ENCODE measurements around the gene AMPD3. TPM values are rescaled to one million over a fixed set of nuclear protein-coding genes. Genes with fewer than 3 reads are reported as not detected.
A peak's percentile ranks its signal among the peaks of the same experiment; 100 is the strongest.

The AMPD3 gene
- total RNA-seq, 1 experiment from 2014 or later, result 12.5 TPM

- no TSS peak for BruUV-seq (replicated peaks)
Observed at GRCh38 chr11:10539339-10539738, 84.3 kb downstream of the AMPD3 start.

GRCh38 chr11:10540546-10540914, 85.5 kb downstream of the AMPD3 start:
- peaks cover 21% of the 10 kb centered on the region for H3K4me1 ChIP-seq (ENCODE audit: control insufficient read depth, insufficient read depth, low read length)
- DNase-seq (ENCODE audit: low read depth, low spot score) (no peak), ATAC-seq (peak; percentile 71)
- CTCF ChIA-PET, result interaction anchor here (0.5 to 1.5 kb wide), 6 partner anchors 17 to 236 kb away, joined by 3 to 7 read pairs (median 4); partner anchors contain the start of genes ADM and AMPD3
- BruUV-seq (replicated peaks), result no TSS peak
- POLR2A ChIA-PET, result interaction anchor here (0.6 to 1.1 kb wide), 3 partner anchors 51 to 575 kb away, joined by 3 to 5 read pairs (median 4); no protein-coding TSS in a partner anchor
- H3K36me3 ChIP-seq (ENCODE audit: control insufficient read depth, insufficient read depth, low read length), result no peaks in the 10 kb centered on the region
- peak overlapping the region; percentile 81 for H3K27ac ChIP-seq (ENCODE audit: low read length)
- in situ Hi-C loops (cut with HindIII; ENCODE audit: low pct_unique_long_range_greater_than_20kb, low sequenced_read_pairs), result no loop called here
- H3K4me3 ChIP-seq (ENCODE audit: low read depth in 2 of 2, low read length in 2 of 2), result peak overlapping the region; percentile 76 to 88
- intact Hi-C loops (cut with micrococcal nuclease; ENCODE audit: unreplicated experiment), result loop anchor here (10.0 kb wide), 1 partner anchor 136 kb away; no protein-coding TSS in a partner anchor
- H3K27me3 ChIP-seq (ENCODE audit: control insufficient read depth, insufficient read depth, low read length), result no peaks in the 10 kb centered on the region
- TF ChIP-seq CTCF (IDR thresholded peaks at IDR 0.05) (no peak), REST (IDR thresholded peaks at IDR 0.05; ENCODE audit: insufficient read depth in 1 of 2, low read depth in 2 of 2, low read length in 1 of 2) (no peak), TCF7L2 (IDR thresholded peaks at IDR 0.05; ENCODE audit: low read depth, low read length) (no peak), POLR2AphosphoS5 (IDR thresholded peaks at IDR 0.05; ENCODE audit: low read depth, low read length) (no peak), SIN3A (IDR thresholded peaks at IDR 0.05; ENCODE audit: borderline replicate concordance, insufficient read depth, low read depth, low read length) (no peak)
- H3K9me3 ChIP-seq (ENCODE audit: control insufficient read depth, insufficient read depth, low read depth, low read length), result peaks cover 9% of the 10 kb centered on the region; the same call in 1 of the 2 replicates

More at GRCh38 chr11:10539339-10539738, 84.3 kb downstream of the AMPD3 start:
- POLR2A ChIA-PET, result no interaction called here
- H3K4me1 ChIP-seq (ENCODE audit: control insufficient read depth, insufficient read depth, low read length), result peaks cover 21% of the 10 kb centered on the region
- CTCF ChIA-PET, result no interaction called here
- no peak overlapping the region for H3K4me3 ChIP-seq (ENCODE audit: low read depth in 2 of 2, low read length in 2 of 2)
- TF ChIP-seq SIN3A (IDR thresholded peaks at IDR 0.05; ENCODE audit: borderline replicate concordance, insufficient read depth, low read depth, low read length) (no peak), POLR2AphosphoS5 (IDR thresholded peaks at IDR 0.05; ENCODE audit: low read depth, low read length) (no peak), REST (IDR thresholded peaks at IDR 0.05; ENCODE audit: insufficient read depth in 1 of 2, low read depth in 2 of 2, low read length in 1 of 2) (no peak), CTCF (IDR thresholded peaks at IDR 0.05) (no peak), TCF7L2 (IDR thresholded peaks at IDR 0.05; ENCODE audit: low read depth, low read length) (no peak)
- in situ Hi-C loops (cut with HindIII; ENCODE audit: low pct_unique_long_range_greater_than_20kb, low sequenced_read_pairs), result no loop called here
- DNase-seq (ENCODE audit: low read depth, low spot score) (no peak), ATAC-seq (no peak)
- H3K27me3 ChIP-seq (ENCODE audit: control insufficient read depth, insufficient read depth, low read length), result no peaks in the 10 kb centered on the region
- H3K36me3 ChIP-seq (ENCODE audit: control insufficient read depth, insufficient read depth, low read length), result no peaks in the 10 kb centered on the region
- H3K27ac ChIP-seq (ENCODE audit: low read length), result no peak overlapping the region
- intact Hi-C loops (cut with micrococcal nuclease; ENCODE audit: unreplicated experiment), result no loop called here
- peaks cover 4% of the 10 kb centered on the region; the same call in 1 of the 2 replicates for H3K9me3 ChIP-seq (ENCODE audit: control insufficient read depth, insufficient read depth, low read depth, low read length)

All from Panc1 (cell line).